ENCODE data around the gene SMIM10.

GRCh38 chrX:135006187-135006586 lies 15.4 kb downstream of the SMIM10 start:
- TF ChIP-seq CTCF (IDR thresholded peaks at IDR 0.05) (no peak), EZH2 (IDR thresholded peaks at IDR 0.05; ENCODE audit: borderline replicate concordance, insufficient read depth, low read depth, low read length, poor library complexity, severe bottlenecking) (no peak)
